GM12892 (cell line): ENCODE measurements around the gene GSX1.
"Not testable (repeated sequence)": the region's sequence is repeated elsewhere in the genome, so short reads cannot be mapped to it uniquely, and the experiment has no call there.

ENCODE experiments used
- DNase-seq: peaks from one replicate; pipeline ENCODE4 v3.0.0; 2011; ENCODE audit not compliant: insufficient read length
- FAIRE-seq: peaks from 2 replicates; lab custom pipeline; 2011; peaks lifted over from hg19 to GRCh38; lab: Jason Lieb, UNC
- POLR2A ChIP-seq: IDR thresholded peaks from 2 replicates; pipeline ENCODE4 v1.6.1; 2011; ENCODE audit warnings: low read depth, low read length, control low read depth
- POLR2AphosphoS5 ChIP-seq: IDR thresholded peaks from 2 replicates; pipeline ENCODE4 v1.6.1; 2011; ENCODE audit warnings: low read depth, low read length, control low read depth
- TAF1 ChIP-seq: IDR thresholded peaks from 2 replicates; pipeline ENCODE4 v1.6.1; 2011; ENCODE audit warnings: low read depth, mild to moderate bottlenecking, control low read depth, low read length, borderline replicate concordance

GSX1 gene

GRCh38 chr13:27797228-27797624, 4.9 kb downstream of the GSX1 start:
- DNase-seq (no peak), FAIRE-seq (no peak)
- TF ChIP-seq POLR2AphosphoS5 (no peak), POLR2A (no peak), TAF1 (no peak)

DNA sequence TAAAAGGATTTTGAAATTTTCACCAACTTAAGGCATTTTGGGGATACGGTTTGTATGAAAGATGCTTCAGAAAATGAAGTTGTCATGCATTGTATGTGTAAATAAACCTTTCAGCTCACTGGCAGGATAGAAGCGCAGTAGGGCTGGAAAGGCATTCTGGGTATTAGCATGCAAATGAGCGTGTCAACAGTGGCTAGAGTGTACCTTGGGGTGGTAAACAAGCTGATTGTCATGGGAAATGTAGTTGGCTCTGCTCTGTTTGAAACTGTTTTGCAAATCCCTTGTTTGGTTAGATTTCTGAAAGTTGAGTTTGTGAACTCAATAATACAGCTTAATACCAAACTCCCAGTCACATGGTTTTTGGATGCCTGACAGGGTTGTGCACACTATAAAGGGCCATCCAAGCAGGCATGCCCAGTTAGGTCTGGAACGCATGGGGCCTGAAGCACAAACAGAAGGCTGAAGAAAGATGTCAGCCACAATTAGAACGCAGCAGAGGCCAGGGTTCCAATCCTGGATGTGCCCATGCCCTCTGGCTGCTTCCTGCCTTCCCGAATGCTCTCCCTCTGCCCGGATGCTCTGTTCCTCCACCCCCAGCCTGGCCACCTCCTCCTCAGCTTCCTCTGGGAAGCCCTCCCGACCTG, 14.6 kb downstream of the GSX1 start:
- no peak for TF ChIP-seq POLR2A
- no peak for TF ChIP-seq POLR2AphosphoS5
- no peak for TF ChIP-seq TAF1
- no peak for FAIRE-seq
- no peak for DNase-seq

- no peak for FAIRE-seq
- TF ChIP-seq TAF1 (no peak), POLR2A (no peak), POLR2AphosphoS5 (no peak)
- no peak for DNase-seq
Observed at GRCh38 chr13:27808851-27809550, 16.7 kb downstream of the GSX1 start.

- TF ChIP-seq POLR2AphosphoS5 (no peak), TAF1 (no peak), POLR2A (no peak)
- DNase-seq (no peak), FAIRE-seq (no peak)
Observed at GRCh38 chr13:27810009-27810408, 17.7 kb downstream of the GSX1 start.

- TF ChIP-seq POLR2A, result no peak
- no peak for TF ChIP-seq POLR2AphosphoS5
- no peak for TF ChIP-seq TAF1
- FAIRE-seq, result no peak
- no peak for DNase-seq
Observed at GRCh38 chr13:27810461-27810860, 18.2 kb downstream of the GSX1 start.

DNA sequence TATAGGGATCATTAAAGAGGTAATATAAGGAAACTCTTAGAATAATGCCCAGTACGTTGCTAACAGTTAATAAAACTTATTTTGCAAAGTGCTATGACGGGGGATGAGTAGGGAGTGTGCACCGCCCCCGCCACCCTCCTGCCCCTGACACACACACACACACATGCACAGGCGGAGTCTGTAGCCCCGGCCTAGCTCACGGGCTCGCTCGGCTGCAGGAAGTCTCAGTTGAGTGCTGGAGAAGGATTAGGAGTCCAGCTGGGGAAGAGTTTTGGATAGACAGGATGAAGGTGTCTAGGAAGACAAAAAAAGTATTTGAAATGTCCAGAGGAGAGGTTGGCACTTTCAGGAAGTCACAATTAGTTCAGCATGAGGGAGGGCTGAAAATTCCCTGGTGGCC, 21.5 kb downstream of the GSX1 start:
- no peak for FAIRE-seq
- no peak for DNase-seq
- TF ChIP-seq POLR2A, result no peak
- no peak for TF ChIP-seq POLR2AphosphoS5
- TF ChIP-seq TAF1, result no peak

DNA sequence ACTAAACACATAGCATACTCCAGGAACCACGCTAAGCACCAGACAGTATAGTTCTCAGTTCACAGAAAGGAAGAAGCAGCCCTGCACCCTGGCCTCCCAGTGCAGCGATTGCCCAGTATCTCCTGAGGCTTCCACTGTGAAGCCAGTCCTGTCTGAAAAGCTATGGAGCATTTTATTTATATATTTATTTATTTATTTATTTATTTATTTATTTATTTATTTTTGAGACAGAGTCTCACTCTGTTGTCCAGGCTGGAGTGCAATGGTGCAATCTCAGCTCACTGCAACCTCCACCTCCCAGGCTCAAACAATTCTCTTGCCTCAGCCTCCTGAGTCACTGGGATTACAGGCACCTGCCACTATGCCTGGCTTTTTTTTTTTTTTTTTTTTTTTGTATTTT, 25.5 kb downstream of the GSX1 start:
- not testable (repeated sequence) for FAIRE-seq, DNase-seq

DNA sequence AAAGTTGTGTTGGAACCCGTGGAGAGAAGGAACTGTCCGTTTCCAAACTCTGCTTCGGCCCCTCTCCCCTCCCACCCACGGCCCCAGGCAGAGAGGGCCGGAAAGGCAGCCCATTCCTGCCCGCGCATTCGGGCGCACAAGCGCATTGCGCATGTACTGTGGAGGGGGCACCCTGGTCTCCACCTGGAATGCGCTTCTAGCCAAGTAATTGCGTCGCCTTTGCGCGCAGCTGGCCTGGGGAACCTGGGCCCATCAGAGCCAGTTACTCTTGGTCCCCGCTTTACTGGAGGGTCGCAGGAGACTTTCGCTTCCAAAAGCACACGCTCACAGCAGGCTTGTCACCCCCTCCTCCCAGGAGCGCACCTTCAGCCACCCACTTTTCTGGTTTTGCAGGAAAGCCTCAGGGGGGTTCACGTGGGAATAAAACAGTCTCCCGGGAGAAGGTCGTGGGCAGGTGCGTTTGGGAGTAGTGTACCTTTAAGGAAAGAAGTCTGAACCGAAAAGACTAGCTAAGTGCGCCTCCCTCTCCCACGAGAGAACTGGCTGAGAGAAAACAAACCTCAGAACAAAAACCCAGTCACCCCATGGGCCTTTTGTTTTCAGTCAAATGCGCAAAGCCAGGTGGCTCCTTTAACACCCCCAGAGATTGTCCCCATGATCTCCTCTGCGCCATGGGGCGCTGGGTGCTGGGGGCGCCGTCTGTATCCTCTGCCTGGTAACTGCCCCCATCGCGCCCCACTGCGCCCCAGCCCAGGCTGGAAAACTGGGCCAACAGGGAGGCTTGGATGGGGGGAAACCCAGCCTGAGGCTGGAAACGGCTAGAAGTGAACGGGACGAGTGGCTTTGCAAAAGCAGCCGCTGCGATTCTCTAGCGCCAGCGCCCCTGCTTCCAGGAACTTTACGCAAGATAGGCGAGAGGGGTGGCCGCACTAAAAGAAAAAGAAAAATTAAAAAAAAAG, 28.5 kb downstream of the GSX1 start:
- TF ChIP-seq POLR2AphosphoS5, result no peak
- TF ChIP-seq TAF1, result no peak
- no peak for TF ChIP-seq POLR2A
- FAIRE-seq (no peak), DNase-seq (no peak)

GRCh38 chr13:27821566-27821965, 29.3 kb downstream of the GSX1 start:
- FAIRE-seq, result no peak
- TF ChIP-seq TAF1 (no peak), POLR2A (no peak), POLR2AphosphoS5 (no peak)
- no peak for DNase-seq

- DNase-seq (no peak), FAIRE-seq (no peak)
- no peak for TF ChIP-seq TAF1
- no peak for TF ChIP-seq POLR2A
- TF ChIP-seq POLR2AphosphoS5, result no peak
Observed at GRCh38 chr13:27822258-27822872, 30.1 kb downstream of the GSX1 start.

GRCh38 chr13:27822873-27823311, 30.6 kb downstream of the GSX1 start:
- no peak for DNase-seq
- no peak for TF ChIP-seq POLR2A
- no peak for TF ChIP-seq TAF1
- no peak for TF ChIP-seq POLR2AphosphoS5
- no peak for FAIRE-seq
